ENCODE results near the gene SYNE1. TPM values are rescaled to one million over a fixed set of nuclear protein-coding genes. Genes with fewer than 3 reads are reported as not detected.

SYNE1 gene
- total and polyA plus RNA-seq, 8 donors, result 12.8 to 279 (median 108) TPM

GRCh38 chr6:152356662-152357061 is 280.5 kb downstream of the SYNE1 start:
- WGBS, 5 donors, result 12 to 36% (median 34%) methylated on average over 2 of the region's 2 CpGs
- Histone ChIP-seq H3K27me3 (no peaks in the 10 kb centered on the region), H3K9me3 (no peaks in the 10 kb centered on the region), H3K4me3 (no peak overlapping the region), H3K4me1 (no peaks in the 10 kb centered on the region), H3K27ac (no peak overlapping the region), H3K36me3 (peaks cover 21 to 84% (median 81%) of the 10 kb centered on the region in 4 donors)
- TF ChIP-seq POLR2A (IDR thresholded peaks at IDR 0.05), result no peak
- TF ChIP-seq POLR2AphosphoS5 (IDR thresholded peaks at IDR 0.05), result no peak
- peak in 2 of 7 experiments; percentile 7 to 9 for TF ChIP-seq CTCF (IDR thresholded peaks at IDR 0.05)
- TF ChIP-seq EP300 (IDR thresholded peaks at IDR 0.05), result no peak
- intact Hi-C loops (cut with DNase I; ENCODE audit: low total_unique reads), result no loop called here
- peak in 1 of 2 donors; percentile 44 for DNase-seq

- intact Hi-C loops (cut with DNase I; ENCODE audit: low total_unique reads), result no loop called here
- no peaks in the 10 kb centered on the region for H3K9me3 ChIP-seq
- WGBS, 5 donors, result 49 to 87% (median 68%) methylated on average over 1 of the region's 1 CpG
- H3K36me3 ChIP-seq, result peaks cover 21 to 84% (median 81%) of the 10 kb centered on the region in 4 donors
- DNase-seq, result no peak
- H3K27me3 ChIP-seq, result no peaks in the 10 kb centered on the region
- H3K27ac ChIP-seq, result no peak overlapping the region
- no peaks in the 10 kb centered on the region for H3K4me1 ChIP-seq
- TF ChIP-seq EP300 (IDR thresholded peaks at IDR 0.05) (no peak), CTCF (IDR thresholded peaks at IDR 0.05) (no peak), POLR2AphosphoS5 (IDR thresholded peaks at IDR 0.05) (no peak), POLR2A (IDR thresholded peaks at IDR 0.05) (no peak)
- no peak overlapping the region for H3K4me3 ChIP-seq
These were observed 281.1 kb downstream of the SYNE1 start for GRCh38 chr6:152356016-152356415.

DNA sequence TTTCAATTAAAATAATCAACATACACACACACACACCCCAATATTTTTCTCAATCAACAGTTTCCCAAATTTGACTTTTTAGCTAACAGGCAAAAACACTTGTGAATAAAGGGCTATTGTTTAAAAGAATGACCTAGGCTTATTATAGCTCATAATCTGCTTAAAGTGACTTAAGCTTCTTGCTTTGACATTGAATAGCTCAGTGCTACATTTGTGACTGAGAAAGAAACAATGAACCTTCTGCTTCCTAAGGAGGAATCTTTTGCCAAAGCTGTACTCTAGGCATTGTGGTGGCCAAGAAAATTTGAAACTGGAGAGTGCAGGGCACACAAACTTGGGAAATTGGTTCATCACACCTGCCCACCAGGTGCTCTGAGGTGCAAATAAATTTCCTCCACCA is 282.0 kb downstream of the SYNE1 start:
- peaks cover 23 to 84% (median 81%) of the 10 kb centered on the region in 4 donors for H3K36me3 ChIP-seq

GRCh38 chr6:152353440-152353839 is 283.7 kb downstream of the SYNE1 start:
- Histone ChIP-seq H3K27me3 (no peaks in the 10 kb centered on the region), H3K36me3 (peaks cover 31 to 85% (median 84%) of the 10 kb centered on the region in 4 donors), H3K9me3 (no peaks in the 10 kb centered on the region), H3K4me1 (no peaks in the 10 kb centered on the region), H3K27ac (no peak overlapping the region), H3K4me3 (no peak overlapping the region)
- intact Hi-C loops (cut with DNase I; ENCODE audit: low total_unique reads), result no loop called here
- no peak for TF ChIP-seq POLR2A (IDR thresholded peaks at IDR 0.05)
- WGBS, 5 donors, result 80 to 94% (median 92%) methylated on average over 6 of the region's 6 CpGs
- DNase-seq, result no peak

More for the DNA sequence above, 282.0 kb downstream of the SYNE1 start:
- intact Hi-C loops (cut with DNase I; ENCODE audit: low total_unique reads), result no loop called here
- no peaks in the 10 kb centered on the region for H3K27me3 ChIP-seq
- TF ChIP-seq EP300 (IDR thresholded peaks at IDR 0.05) (no peak), POLR2A (IDR thresholded peaks at IDR 0.05) (no peak), POLR2AphosphoS5 (IDR thresholded peaks at IDR 0.05) (no peak), CTCF (IDR thresholded peaks at IDR 0.05) (no peak)
- H3K4me1 ChIP-seq, result no peaks in the 10 kb centered on the region
- H3K9me3 ChIP-seq, result no peaks in the 10 kb centered on the region
- H3K4me3 ChIP-seq, result no peak overlapping the region
- no peak for DNase-seq
- no peak overlapping the region for H3K27ac ChIP-seq

DNA sequence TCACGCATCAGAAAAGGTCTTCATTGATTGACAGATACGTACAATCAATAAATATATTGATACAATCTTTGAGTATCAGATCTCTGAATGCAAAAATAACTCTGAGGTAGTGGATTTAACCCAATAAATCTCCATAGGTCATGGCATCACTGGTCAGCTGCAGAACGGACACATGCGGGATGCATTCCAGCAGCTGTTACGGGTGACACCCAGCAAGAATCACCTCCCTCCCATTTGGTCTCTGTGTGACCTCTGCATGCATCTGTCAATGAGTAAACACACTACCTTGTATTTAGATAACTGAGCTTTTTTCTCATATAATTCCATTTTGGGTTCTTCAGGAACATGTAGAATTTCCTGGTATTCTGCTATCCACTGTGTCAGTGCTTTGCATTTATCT is 285.4 kb downstream of the SYNE1 start:
- H3K9me3 ChIP-seq, result no peaks in the 10 kb centered on the region
- no peaks in the 10 kb centered on the region for H3K27me3 ChIP-seq
- intact Hi-C loops (cut with DNase I; ENCODE audit: low total_unique reads), result no loop called here
- WGBS, 5 donors, result 81 to 89% (median 83%) methylated on average over 5 of the region's 5 CpGs
- no peak overlapping the region for H3K4me3 ChIP-seq
- peaks cover 26 to 85% (median 79%) of the 10 kb centered on the region in 4 donors for H3K36me3 ChIP-seq
- TF ChIP-seq POLR2AphosphoS5 (IDR thresholded peaks at IDR 0.05) (no peak), POLR2A (IDR thresholded peaks at IDR 0.05) (no peak), CTCF (IDR thresholded peaks at IDR 0.05) (no peak), EP300 (IDR thresholded peaks at IDR 0.05) (no peak)
- no peak overlapping the region for H3K27ac ChIP-seq
- no peak for DNase-seq
- no peaks in the 10 kb centered on the region for H3K4me1 ChIP-seq
